ENCODE results near the gene OR2K2.
"Not testable (repeated sequence)": the region's sequence is repeated elsewhere in the genome, so short reads cannot be mapped to it uniquely, and the experiment has no call there.

OR2K2 gene

GRCh38 chr9:111298111-111298510 is 31.9 kb downstream of the OR2K2 start:
- no peak for DNase-seq (ENCODE audit: low read depth, low spot score)

DNA sequence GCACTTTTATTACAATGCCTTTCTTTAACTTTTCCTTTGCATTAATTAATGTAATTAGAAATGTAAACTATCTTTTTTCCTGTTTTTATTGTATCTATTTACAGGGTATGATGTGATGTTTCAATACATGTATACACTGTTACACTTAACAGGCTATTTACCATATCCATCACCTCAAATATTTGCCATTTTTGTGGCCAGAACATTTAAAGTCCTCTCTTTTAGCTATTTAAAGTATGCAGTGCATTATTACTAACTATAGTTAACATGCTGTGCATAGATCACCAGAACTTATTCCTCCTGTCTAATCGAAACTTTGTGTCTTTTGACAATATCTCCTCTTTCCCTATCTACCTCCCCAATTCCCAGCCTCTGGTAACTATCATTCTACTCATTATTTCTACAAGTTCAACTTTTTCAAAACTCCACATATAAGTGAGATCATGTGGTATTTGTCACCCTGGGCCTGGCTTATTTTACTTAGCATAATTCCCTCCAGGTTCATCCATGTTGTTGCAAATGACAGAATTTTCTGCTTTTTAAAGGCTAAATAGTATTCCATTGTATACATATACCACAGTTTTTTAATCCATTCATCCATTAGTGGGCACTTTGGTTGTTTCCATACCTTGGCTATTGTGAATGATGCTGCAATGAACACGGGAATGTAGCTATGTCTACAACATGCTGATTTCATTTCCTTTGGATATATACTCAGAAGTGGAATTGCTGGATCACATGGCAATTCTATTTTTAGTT is 32.8 kb downstream of the OR2K2 start:
- DNase-seq (ENCODE audit: low read depth, low spot score), result no peak

GRCh38 chr9:111294691-111295451 is 35.2 kb downstream of the OR2K2 start:
- DNase-seq (ENCODE audit: low read depth, low spot score), result no peak

GRCh38 chr9:111287127-111287526 is 42.9 kb downstream of the OR2K2 start:
- no peak for DNase-seq (ENCODE audit: low read depth, low spot score)

DNA sequence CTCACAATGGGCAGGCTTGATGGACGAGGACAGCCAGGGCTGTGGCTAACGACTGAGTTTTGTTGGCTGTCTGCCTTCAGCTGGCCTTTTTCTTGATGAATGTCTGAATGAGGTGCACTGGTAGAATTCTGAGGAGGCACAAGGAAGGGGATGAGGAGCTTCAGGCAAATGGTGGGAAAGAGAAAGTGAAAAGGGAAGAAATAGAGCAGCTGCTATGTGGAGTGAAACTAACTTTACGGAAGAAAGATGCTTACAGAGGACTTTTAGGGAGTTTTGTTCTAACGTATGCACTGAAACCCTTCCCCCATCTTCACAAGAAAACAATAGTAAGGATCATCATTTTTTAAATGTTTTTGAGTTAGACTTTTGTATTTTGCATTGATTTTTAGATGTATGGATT is 45.3 kb downstream of the OR2K2 start:
- DNase-seq (ENCODE audit: low read depth, low spot score), result no peak

DNA sequence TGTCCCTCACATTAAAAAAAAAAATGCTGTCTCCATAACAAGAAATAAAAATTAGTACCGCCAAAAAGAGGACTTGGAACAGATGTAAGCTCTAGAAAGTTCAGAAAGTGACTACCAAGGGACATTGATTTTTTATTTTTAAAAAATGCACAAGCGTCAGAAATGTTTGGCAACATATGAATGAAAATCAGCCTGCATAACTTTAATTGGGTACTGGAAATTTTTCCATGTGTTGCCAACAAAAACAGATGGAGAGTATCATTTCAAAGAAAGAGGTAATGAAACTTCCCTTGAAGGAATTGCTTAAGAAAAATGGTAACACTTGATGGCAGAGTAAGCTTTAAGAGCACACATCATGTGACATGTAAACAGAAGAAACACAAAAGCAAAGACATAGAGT is 47.2 kb downstream of the OR2K2 start:
- DNase-seq (ENCODE audit: low read depth, low spot score), result no peak

GRCh38 chr9:111280795-111281194 is 49.2 kb downstream of the OR2K2 start:
- DNase-seq (ENCODE audit: low read depth, low spot score), result not testable (repeated sequence)

Data from iPS DF 19.7 (cell line).